A549 (cell line): ENCODE data around the gene PARM1. TPM values are rescaled to one million over a fixed set of nuclear protein-coding genes. Genes with fewer than 3 reads are reported as not detected.

Experiments
- ATAC-seq, 2 experiments: fragments of 200-7000 bp in 1 of 2; fragments of >200 bp in 1 of 2; cut with Nextera tagmentation in 1 of 2; cut with Tn5 transposase in 1 of 2; 3 replicates each; pipeline versions ENCODE4 v1.8.0 to v1.9.1; 2018 to 2020; ENCODE audit warnings: mild to moderate bottlenecking in 1 of 2, moderate library complexity in 1 of 2
- CTCF ChIA-PET: fragments of 300-600 bp; sonication (Branson Sonifier 250); formaldehyde crosslinking; extraction: SDS; loops from one replicate; lab custom pipeline; 2021; ENCODE audit warnings: antibody characterized with exemption, inconsistent platforms; lab: Yijun Ruan, JAX
- POLR2A ChIA-PET: fragments of 350-600 bp; formaldehyde crosslinking; extraction: SDS; loops from one replicate; lab custom pipeline; 2021; ENCODE audit warnings: antibody characterized with exemption, inconsistent platforms; lab: Yijun Ruan, JAX
- DNase-seq, 2 experiments: peaks; one replicate each; pipeline versions ENCODE4 v3.0.0 to v3.0.0-alpha.2; 2011 to 2016; ENCODE audit warnings: low read depth in 1 of 2, low spot score in 1 of 2
- FAIRE-seq: peaks from 2 replicates; lab custom pipeline; 2011; peaks lifted over from hg19 to GRCh38; lab: Jason Lieb, UNC
- H3K27ac ChIP-seq, 2 experiments: fragments of >200 bp; sonication (Bioruptor Twin); formaldehyde crosslinking; 3 replicates each; pipeline ENCODE4 v1.5.1; 2016 to 2017
- H3K4me1 ChIP-seq: fragments of >200 bp; sonication (Bioruptor Twin); formaldehyde crosslinking; 3 replicates; pipeline ENCODE4 v1.6.1; 2016
- H3K4me2 ChIP-seq: fragments of >200 bp; sonication (Bioruptor Twin); formaldehyde crosslinking; 3 replicates; pipeline ENCODE4 v1.6.1; 2016
- H3K4me3 ChIP-seq: fragments of >200 bp; sonication (Bioruptor Twin); formaldehyde crosslinking; 3 replicates; pipeline ENCODE4 v1.5.1; 2016
- H3K9me3 ChIP-seq: fragments of >200 bp; sonication (Bioruptor Twin); formaldehyde crosslinking; 3 replicates; pipeline ENCODE4 v1.6.1; 2016
- CBX2 ChIP-seq: fragments of 200-600 bp; sonication (generic); IDR thresholded peaks from 2 replicates; pipeline ENCODE4 v1.6.1; 2016; ENCODE audit warnings: low read depth, mild to moderate bottlenecking, borderline replicate concordance
- CBX8 ChIP-seq: fragments of 200-600 bp; sonication (generic); IDR thresholded peaks from 2 replicates; pipeline ENCODE4 v1.6.1; 2016
- CEBPB ChIP-seq, 2 experiments: fragments of >200 bp in 1 of 2; sonication (Bioruptor Twin) in 1 of 2; formaldehyde crosslinking in 1 of 2; IDR thresholded peaks; 2 replicates each; pipeline ENCODE4 v1.6.1; 2012 to 2016
- CHD4 ChIP-seq: fragments of 200-600 bp; sonication (generic); IDR thresholded peaks from 2 replicates; pipeline ENCODE4 v1.6.1; 2016; ENCODE audit warnings: antibody characterized with exemption, mild to moderate bottlenecking, borderline replicate concordance
- EHF ChIP-seq: fragments of 250-450 bp; sonication (Bioruptor Pico); IDR thresholded peaks from 2 replicates; pipeline ENCODE4 v1.5.0; 2020; ENCODE audit warnings: mild to moderate bottlenecking
- EHMT2 ChIP-seq: fragments of 200-600 bp; sonication (generic); IDR thresholded peaks from 2 replicates; pipeline ENCODE4 v1.6.1; 2016; ENCODE audit warnings: antibody characterized with exemption, low read depth, mild to moderate bottlenecking, moderate library complexity
- FOSB ChIP-seq: fragments of 250-450 bp; sonication (Bioruptor Pico); IDR thresholded peaks from 2 replicates; pipeline ENCODE4 v1.5.0; 2020; ENCODE audit warnings: mild to moderate bottlenecking, moderate library complexity
- FOSL2 ChIP-seq, 2 experiments: fragments of 450-650 bp in 1 of 2; fragments of >200 bp in 1 of 2; sonication (Bioruptor Twin) in 1 of 2; formaldehyde crosslinking; IDR thresholded peaks; 2 replicates each; pipeline versions ENCODE4 v1.5.0 to v1.6.1; 2016 to 2020; ENCODE audit warnings: mild to moderate bottlenecking in 1 of 2, moderate library complexity in 1 of 2
- FOXS1 ChIP-seq: fragments of 250-450 bp; sonication (Bioruptor Pico); IDR thresholded peaks from 2 replicates; pipeline ENCODE4 v1.5.0; 2020; ENCODE audit warnings: mild to moderate bottlenecking, moderate library complexity
- GATA3 ChIP-seq: IDR thresholded peaks from 2 replicates; pipeline ENCODE4 v1.6.1; 2012; ENCODE audit warnings: borderline replicate concordance
- HDAC2 ChIP-seq: fragments of 200-600 bp; sonication (generic); IDR thresholded peaks from 2 replicates; pipeline ENCODE4 v1.6.1; 2016
- HOXA7 ChIP-seq: fragments of 250-450 bp; sonication (Bioruptor Pico); IDR thresholded peaks from 2 replicates; pipeline ENCODE4 v1.5.0; 2020; ENCODE audit warnings: mild to moderate bottlenecking, moderate library complexity
- HOXB5 ChIP-seq: fragments of 250-450 bp; sonication (Bioruptor Pico); IDR thresholded peaks from 2 replicates; pipeline ENCODE4 v1.5.0; 2020; ENCODE audit warnings: mild to moderate bottlenecking, moderate library complexity
- JUNB ChIP-seq: fragments of >200 bp; sonication (Bioruptor Twin); formaldehyde crosslinking; IDR thresholded peaks from 2 replicates; pipeline ENCODE4 v1.6.1; 2016
- MAZ ChIP-seq: fragments of 150-350 bp; IDR thresholded peaks from 2 replicates; pipeline ENCODE4 v1.6.1; 2014; ENCODE audit warnings: antibody characterized with exemption, low read depth, low read length, borderline replicate concordance
- NPAS2 ChIP-seq: fragments of 250-450 bp; sonication (Bioruptor Pico); IDR thresholded peaks from 2 replicates; pipeline ENCODE4 v1.8.0; 2022; ENCODE audit warnings: mild to moderate bottlenecking, moderate library complexity, borderline replicate concordance
- PHF8 ChIP-seq: fragments of 200-600 bp; sonication (generic); IDR thresholded peaks from 2 replicates; pipeline ENCODE4 v1.6.1; 2016; ENCODE audit warnings: low read depth, mild to moderate bottlenecking, antibody characterized with exemption, moderate library complexity, borderline replicate concordance
- POLR2A ChIP-seq: IDR thresholded peaks from 2 replicates; pipeline ENCODE4 v1.6.1; 2012; ENCODE audit warnings: mild to moderate bottlenecking, low read length
- POLR2AphosphoS2 ChIP-seq: conservative IDR thresholded peaks from 2 replicates; pipeline ENCODE4 v1.6.1; 2012; ENCODE audit warnings: low read length, improper control_type of control experiment, inconsistent platforms
- REST ChIP-seq: fragments of 200-600 bp; sonication (generic); IDR thresholded peaks from 2 replicates; pipeline ENCODE4 v1.6.1; 2016; ENCODE audit warnings: antibody characterized with exemption, mild to moderate bottlenecking, moderate library complexity
- SMC3 ChIP-seq: fragments of >200 bp; sonication (Bioruptor Twin); formaldehyde crosslinking; IDR thresholded peaks from 3 replicates; pipeline ENCODE4 v1.6.1; 2018; ENCODE audit warnings: inconsistent platforms
- ZFP36 ChIP-seq: fragments of 450-650 bp; IDR thresholded peaks from 2 replicates; pipeline ENCODE4 v1.6.1; 2014; ENCODE audit warnings: borderline replicate concordance; ENCODE audit not compliant: partially characterized antibody
- WGBS: methylation state at CpG from one replicate; pipeline ENCODE4 v1.1.6; 2017; ENCODE audit errors: missing lambda C conversion rate; 5-methylcytosine and 5-hydroxymethylcytosine counted together
- polyA plus RNA-seq, 4 experiments: library from polyadenylated mRNA; depleted of rRNA in 3 of 4; stranded (reverse); fragments of >200 nt; fragmentation: RNase III in 1 of 4; extraction: RNeasy Plus Mini Kit Qiagen cat#74134 plus additional on column Dnase treatment in 1 of 4; gene quantifications; 2 replicates in 3 of 4; 3 replicates in 1 of 4; pipeline ENCODE4 v1.2.3, GENCODE V29; 2011 to 2017
- TF ChIP-seq, protein P1 (sequence below): IDR thresholded peaks from 2 replicates; pipeline ENCODE4 v1.6.1; 2012; ENCODE audit warnings: low read depth, borderline replicate concordance
- TF ChIP-seq, protein P2 (sequence below): IDR thresholded peaks from 2 replicates; pipeline ENCODE4 v1.6.1; 2012

The PARM1 gene
- polyA plus RNA-seq, 2 of the 4 experiments (the other 2 are of a cell fraction) = 0.37 to 2.5 TPM

DNA sequence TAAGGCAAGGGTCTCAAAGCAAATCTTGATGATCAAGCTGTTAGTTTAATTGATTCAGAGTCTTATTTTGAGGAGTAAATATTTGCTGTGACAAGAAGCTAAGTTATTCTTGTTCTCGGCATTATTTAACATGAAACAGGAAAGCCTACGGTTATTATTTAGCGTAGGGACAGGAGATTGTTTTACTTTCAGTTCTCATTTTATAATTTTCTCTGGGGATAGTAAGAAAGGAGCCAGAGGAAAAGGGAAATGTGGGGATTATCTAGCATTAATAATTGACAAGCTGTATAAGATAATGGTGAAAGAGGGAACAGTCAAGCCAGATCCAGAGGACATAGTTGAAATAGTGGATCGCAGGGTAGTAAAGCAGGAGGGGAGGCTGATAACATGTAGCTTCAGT, 39.7 kb upstream of the PARM1 start:
- no peak for DNase-seq
- Histone ChIP-seq H3K27ac (no peak overlapping the region), H3K4me2 (no peak overlapping the region), H3K4me3 (no peak overlapping the region), H3K4me1 (no peaks in the 10 kb centered on the region), H3K9me3 (no peaks in the 10 kb centered on the region)
- TF ChIP-seq POLR2AphosphoS2 (no peak), CEBPB (IDR thresholded peaks at IDR 0.05) (no peak), EHMT2 (no peak), JUNB (no peak), FOSL2 (IDR thresholded peaks at IDR 0.05) (no peak), FOSL2 (CRISPR knock-in tag; IDR thresholded peaks at IDR 0.05) (no peak), POLR2A (no peak), HOXB5 (no peak), FOSB (CRISPR knock-in tag) (no peak), CHD4 (no peak), PHF8 (no peak), GATA3 (no peak), FOXS1 (CRISPR knock-in tag) (no peak), CBX8 (no peak), NPAS2 (CRISPR knock-in tag) (no peak), CBX2 (no peak), ZFP36 (no peak), HOXA7 (no peak)
- TF ChIP-seq, protein P1, sequence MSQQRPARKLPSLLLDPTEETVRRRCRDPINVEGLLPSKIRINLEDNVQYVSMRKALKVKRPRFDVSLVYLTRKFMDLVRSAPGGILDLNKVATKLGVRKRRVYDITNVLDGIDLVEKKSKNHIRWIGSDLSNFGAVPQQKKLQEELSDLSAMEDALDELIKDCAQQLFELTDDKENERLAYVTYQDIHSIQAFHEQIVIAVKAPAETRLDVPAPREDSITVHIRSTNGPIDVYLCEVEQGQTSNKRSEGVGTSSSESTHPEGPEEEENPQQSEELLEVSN = no peak
- TF ChIP-seq, protein P2, sequence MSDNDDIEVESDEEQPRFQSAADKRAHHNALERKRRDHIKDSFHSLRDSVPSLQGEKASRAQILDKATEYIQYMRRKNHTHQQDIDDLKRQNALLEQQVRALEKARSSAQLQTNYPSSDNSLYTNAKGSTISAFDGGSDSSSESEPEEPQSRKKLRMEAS = no peak
- ATAC-seq = no peak
- ChIA-PET CTCF (no interaction called here), POLR2A (no interaction called here)
- FAIRE-seq = no peak
- WGBS = 88% methylated on average over 4 of the region's 4 CpGs

GRCh38 chr4:74896595-74896994, 36.3 kb upstream of the PARM1 start:
- H3K4me3 ChIP-seq = no peak overlapping the region
- FAIRE-seq (no peak), ATAC-seq (no peak), DNase-seq (no peak)
- no peak overlapping the region for H3K4me2 ChIP-seq
- CTCF ChIA-PET = no interaction called here
- no peak overlapping the region for H3K27ac ChIP-seq
- WGBS = 47% methylated on average over 3 of the region's 3 CpGs
- no peaks in the 10 kb centered on the region for H3K4me1 ChIP-seq
- POLR2A ChIA-PET = no interaction called here
- H3K9me3 ChIP-seq = no peaks in the 10 kb centered on the region
- TF ChIP-seq EHMT2 (no peak), EHF (no peak), REST (no peak), HDAC2 (no peak), MAZ (no peak), SMC3 (no peak), ZFP36 (no peak), FOSL2 (IDR thresholded peaks at IDR 0.05) (no peak), FOSL2 (CRISPR knock-in tag; IDR thresholded peaks at IDR 0.05) (no peak)
